H9 (cell line): Measurements from ENCODE around the gene LRCH4. TPM values are rescaled to one million over a fixed set of nuclear protein-coding genes. Genes with fewer than 3 reads are reported as not detected.

ENCODE experiments used
- DNase-seq: peaks from one replicate; pipeline ENCODE4 v3.0.0-alpha.2; 2017
- H2AFZ ChIP-seq: one replicate; pipeline ENCODE4 v1.6.1; 2013; ENCODE audit warnings: mild to moderate bottlenecking, low read length, control low read depth, moderate library complexity
- H2AK5ac ChIP-seq: 2 replicates; pipeline ENCODE4 v1.6.1; 2013; ENCODE audit warnings: low read length, control low read depth, mixed read lengths; ENCODE audit not compliant: insufficient read length
- H2BK120ac ChIP-seq: one replicate; pipeline ENCODE4 v1.6.1; 2013; ENCODE audit warnings: low read depth, mild to moderate bottlenecking, low read length, control low read depth, inconsistent platforms; ENCODE audit not compliant: poor library complexity, severe bottlenecking
- H2BK12ac ChIP-seq: 2 replicates; pipeline ENCODE4 v1.6.1; 2013; ENCODE audit warnings: low read length, control low read depth, mixed read lengths, low read depth; ENCODE audit not compliant: insufficient read length
- H2BK15ac ChIP-seq: 2 replicates; pipeline ENCODE4 v1.6.1; 2013; ENCODE audit warnings: low read depth, low read length, control low read depth
- H2BK20ac ChIP-seq: one replicate; pipeline ENCODE4 v1.6.1; 2013; ENCODE audit warnings: low read depth, mild to moderate bottlenecking, low read length, control low read depth, inconsistent platforms; ENCODE audit not compliant: poor library complexity, severe bottlenecking
- H2BK5ac ChIP-seq: 2 replicates; pipeline ENCODE4 v1.6.1; 2013; ENCODE audit warnings: low read length, control low read depth, mixed read lengths; ENCODE audit not compliant: insufficient read length
- H3K14ac ChIP-seq: 2 replicates; pipeline ENCODE4 v1.6.1; 2013; ENCODE audit warnings: low read length, control low read depth; ENCODE audit not compliant: insufficient read depth
- H3K18ac ChIP-seq: 2 replicates; pipeline ENCODE4 v1.6.1; 2013; ENCODE audit warnings: low read depth, mild to moderate bottlenecking, mixed read lengths, low read length, control low read depth; ENCODE audit not compliant: insufficient read length
- H3K23ac ChIP-seq: 2 replicates; pipeline ENCODE4 v1.6.1; 2013; ENCODE audit warnings: low read length, control low read depth, mixed read lengths, low read depth; ENCODE audit not compliant: insufficient read length
- H3K23me2 ChIP-seq: 2 replicates; pipeline ENCODE4 v1.6.1; 2013; ENCODE audit warnings: low read depth, mild to moderate bottlenecking, mixed read lengths, low read length, control low read depth; ENCODE audit not compliant: insufficient read length, poor library complexity, severe bottlenecking
- H3K27ac ChIP-seq: 2 replicates; pipeline ENCODE4 v1.5.1; 2013; ENCODE audit warnings: low read length, control low read depth, mixed read lengths, low read depth; ENCODE audit not compliant: insufficient read length
- H3K27me3 ChIP-seq: 2 replicates; pipeline ENCODE4 v1.6.1; 2013; ENCODE audit warnings: low read length, control low read depth, inconsistent platforms; ENCODE audit not compliant: insufficient read depth
- H3K4ac ChIP-seq: 2 replicates; pipeline ENCODE4 v1.6.1; 2013; ENCODE audit warnings: low read depth, mild to moderate bottlenecking, control low read depth, inconsistent platforms, low read length, moderate library complexity
- H3K4me1 ChIP-seq: 2 replicates; pipeline ENCODE4 v1.6.1; 2013; ENCODE audit warnings: low read length, control low read depth, inconsistent platforms; ENCODE audit not compliant: insufficient read depth
- H3K4me2 ChIP-seq: 2 replicates; pipeline ENCODE4 v1.6.1; 2013; ENCODE audit warnings: low read length, control low read depth, mixed read lengths; ENCODE audit not compliant: insufficient read length, insufficient read depth
- H3K56ac ChIP-seq: 2 replicates; pipeline ENCODE4 v1.6.1; 2013; ENCODE audit warnings: low read depth, mild to moderate bottlenecking, mixed read lengths, low read length, control low read depth; ENCODE audit not compliant: insufficient read length
- H3K79me1 ChIP-seq: 2 replicates; pipeline ENCODE4 v1.6.1; 2013; ENCODE audit warnings: low read depth, mild to moderate bottlenecking, moderate library complexity, low read length, control low read depth, inconsistent platforms; ENCODE audit not compliant: insufficient read depth, poor library complexity, severe bottlenecking
- H3K79me2 ChIP-seq: 2 replicates; pipeline ENCODE4 v1.6.1; 2013; ENCODE audit warnings: low read length, control low read depth, inconsistent platforms; ENCODE audit not compliant: insufficient read depth
- H3K9ac ChIP-seq: 2 replicates; pipeline ENCODE4 v1.6.1; 2013; ENCODE audit warnings: low read length, control low read depth, mixed read lengths; ENCODE audit not compliant: insufficient read length; ENCODE audit errors: extremely low read depth
- H3K9me3 ChIP-seq: one replicate; pipeline ENCODE4 v1.6.1; 2013; ENCODE audit warnings: low read depth, low read length, inconsistent platforms; ENCODE audit not compliant: control insufficient read depth
- H3T11ph ChIP-seq: one replicate; pipeline ENCODE4 v1.6.1; 2013; ENCODE audit warnings: mild to moderate bottlenecking, low read length, control low read depth, inconsistent platforms
- H4K20me1 ChIP-seq: one replicate; pipeline ENCODE4 v1.6.1; 2013; ENCODE audit not compliant: control insufficient read depth, insufficient read length, insufficient read depth
- H4K5ac ChIP-seq: 2 replicates; pipeline ENCODE4 v1.6.1; 2013; ENCODE audit warnings: low read depth, mild to moderate bottlenecking, mixed read lengths, low read length, control low read depth; ENCODE audit not compliant: insufficient read length
- H4K8ac ChIP-seq: replicated peaks from 2 replicates; pipeline ENCODE4 v1.6.1; 2013; ENCODE audit warnings: low read length, control low read depth, mixed read lengths, low read depth; ENCODE audit not compliant: insufficient read length
- H4K91ac ChIP-seq: 2 replicates; pipeline ENCODE4 v1.6.1; 2013; ENCODE audit warnings: low read depth, mild to moderate bottlenecking, moderate library complexity, mixed read lengths, low read length, control low read depth; ENCODE audit not compliant: insufficient read length
- H3K27ac Mint-ChIP-seq, 3 experiments: 2 replicates in 2 of 3; 3 replicates in 1 of 3; pipeline ENCODE4 v1.8.0; 2020 to 2021; ENCODE audit warnings: mixed read lengths in 3 of 3, mild to moderate bottlenecking in 1 of 3, moderate library complexity in 1 of 3
- H3K27me3 Mint-ChIP-seq: 2 replicates; pipeline ENCODE4 v1.8.0; 2021; ENCODE audit warnings: low read depth, mild to moderate bottlenecking, moderate library complexity, mixed read lengths
- H3K36me3 Mint-ChIP-seq, 3 experiments: 2 replicates in 2 of 3; 3 replicates in 1 of 3; pipeline ENCODE4 v1.8.0; 2020 to 2021; ENCODE audit warnings: low read depth in 3 of 3, mixed read lengths in 3 of 3; ENCODE audit not compliant: insufficient read depth in 1 of 3
- H3K4me1 Mint-ChIP-seq, 2 experiments: 2 replicates each; pipeline ENCODE4 v1.8.0; 2020; ENCODE audit warnings: mixed read lengths in 2 of 2
- H3K4me3 Mint-ChIP-seq, 2 experiments: 2 replicates in 1 of 2; 3 replicates in 1 of 2; pipeline ENCODE4 v1.8.0; 2020 to 2021; ENCODE audit warnings: mild to moderate bottlenecking in 2 of 2, mixed read lengths in 2 of 2, moderate library complexity in 1 of 2
- H3K9me3 Mint-ChIP-seq, 2 experiments: 2 replicates in 1 of 2; 3 replicates in 1 of 2; pipeline ENCODE4 v1.8.0; 2020; ENCODE audit warnings: mild to moderate bottlenecking in 2 of 2, mixed read lengths in 2 of 2, moderate library complexity in 1 of 2
- CTCF ChIP-seq: fragments of 200-600 bp; sonication (generic); conservative IDR thresholded peaks from 3 replicates; pipeline ENCODE4 v1.8.0; 2021; ENCODE audit warnings: antibody characterized with exemption, mild to moderate bottlenecking
- WGBS: extraction: QIAGEN DNeasy Blood & Tissue Kit; methylation state at CpG from one replicate; pipeline ENCODE4 v1.1.7; 2013; ENCODE audit warnings: missing lambda C conversion rate, low lambda C conversion rate, mixed read lengths; ENCODE audit not compliant: insufficient read length; ENCODE audit errors: extremely low coverage; 5-methylcytosine and 5-hydroxymethylcytosine counted together
- total RNA-seq: library from RNA; stranded (reverse); gene quantifications from 2 replicates; pipeline ENCODE4 v1.2.1, GENCODE V29; 2021

The LRCH4 gene
- total RNA-seq, 1 experiment from 2014 or later: 39.1 TPM

- no peak overlapping the region for H3K9ac ChIP-seq
- no peak overlapping the region for H3T11ph ChIP-seq
- H3K4me2 ChIP-seq: no peak overlapping the region
- H4K20me1 ChIP-seq: no peaks in the 10 kb centered on the region
- Mint-ChIP-seq H3K9me3 (no peaks in the 10 kb centered on the region), H3K4me3 (no peak overlapping the region), H3K27ac (no peak overlapping the region), H3K36me3 (peaks cover 0 to 13% (median 9%) of the 10 kb centered on the region in 3 experiments; a peak in 3 of 7 replicates), H3K27me3 (no peaks in the 10 kb centered on the region), H3K4me1 (peaks cover 7 to 11% of the 10 kb centered on the region in 2 experiments)
- H2BK5ac ChIP-seq: no peak overlapping the region
- no peak overlapping the region for H4K8ac ChIP-seq
- H3K27me3 ChIP-seq: no peaks in the 10 kb centered on the region
- H3K23ac ChIP-seq: no peak overlapping the region
- H3K56ac ChIP-seq: no peak overlapping the region
- H3K23me2 ChIP-seq: no peaks in the 10 kb centered on the region
- TF ChIP-seq CTCF: no peak
- H2BK120ac ChIP-seq: no peak overlapping the region
- H3K14ac ChIP-seq: no peak overlapping the region
- H3K27ac ChIP-seq: no peak overlapping the region
- no peak for DNase-seq
- no peak overlapping the region for H2BK15ac ChIP-seq
- H3K79me1 ChIP-seq: no peaks in the 10 kb centered on the region
- no peak overlapping the region for H2AFZ ChIP-seq
- H4K5ac ChIP-seq: no peak overlapping the region
- H3K9me3 ChIP-seq: no peaks in the 10 kb centered on the region
- no peak overlapping the region for H3K18ac ChIP-seq
- H3K79me2 ChIP-seq: no peaks in the 10 kb centered on the region
- H3K4ac ChIP-seq: no peak overlapping the region
- no peak overlapping the region for H2BK12ac ChIP-seq
- WGBS: no CpG with 5 or more reads among the region's 12 CpGs
- no peaks in the 10 kb centered on the region for H3K4me1 ChIP-seq
- H2AK5ac ChIP-seq: no peak overlapping the region
- no peak overlapping the region for H4K91ac ChIP-seq
- no peak overlapping the region for H2BK20ac ChIP-seq
Observed at GRCh38 chr7:100561491-100562194, 24.3 kb downstream of the LRCH4 start.
